ENCODE results near the gene SLC35B1. TPM values are rescaled to one million over a fixed set of nuclear protein-coding genes. Genes with fewer than 3 reads are reported as not detected.

The SLC35B1 gene
- total and polyA plus RNA-seq, 2 of the 4 experiments (the other 2 are of a cell fraction): 66.4 to 86.2 TPM

DNA sequence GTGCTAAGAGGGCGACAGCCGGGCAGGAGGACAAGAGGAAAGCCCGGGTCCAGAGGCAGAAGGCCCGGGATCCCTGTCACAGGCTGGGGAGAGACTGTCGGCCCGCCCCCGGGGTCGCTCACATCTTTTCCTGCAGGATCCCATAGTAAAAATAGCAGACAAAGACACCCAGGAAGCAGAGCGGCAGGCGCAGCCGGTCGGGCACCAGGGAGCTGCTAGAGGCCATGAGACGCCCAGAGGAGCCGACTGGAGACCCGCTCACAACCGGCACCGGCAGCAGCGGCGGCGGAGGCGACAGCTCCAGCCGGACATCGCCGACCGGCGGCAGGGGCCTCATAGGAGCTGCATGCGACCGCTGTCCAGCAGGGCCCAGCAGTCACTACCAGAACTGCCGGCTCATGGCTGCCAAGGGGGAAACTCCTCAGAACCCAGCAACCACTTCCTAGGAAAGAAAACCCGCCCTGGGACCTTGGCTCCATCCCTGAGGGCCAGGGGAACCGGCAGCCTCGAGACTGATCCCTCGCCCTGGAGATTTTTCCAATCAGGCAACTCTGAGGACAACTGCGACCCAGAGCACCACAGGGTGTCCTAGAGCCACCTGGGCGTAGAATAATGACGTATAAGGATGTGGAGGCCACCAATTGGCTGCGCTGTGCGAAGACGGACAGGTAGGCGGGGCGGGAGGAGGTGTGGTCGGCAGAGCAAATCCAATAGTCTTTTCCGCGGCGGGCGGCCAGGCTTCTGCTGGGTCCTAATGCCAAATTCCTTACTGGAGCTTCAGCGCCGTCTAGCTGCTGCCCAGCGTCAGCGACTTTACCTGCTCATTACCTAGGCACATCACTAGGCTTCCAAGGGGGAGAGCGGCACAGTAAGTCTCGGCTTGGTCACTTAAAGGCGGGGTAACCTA is at the start of gene SLC35B1 (continued):
- TF ChIP-seq RAD21 (IDR thresholded peaks at IDR 0.05; ENCODE audit: low read length) (peak; percentile 61), FOS (IDR thresholded peaks at IDR 0.05; ENCODE audit: low read depth, low read length) (no peak), BHLHE40 (IDR thresholded peaks at IDR 0.05; ENCODE audit: low read depth, low read length) (no peak), MAZ (IDR thresholded peaks at IDR 0.05; ENCODE audit: borderline replicate concordance, low read depth, low read length) (peak; percentile 77; the same call in 1 of the 2 replicates), NFE2L2 (IDR thresholded peaks at IDR 0.05; ENCODE audit: low read depth, low read length) (no peak), SMC3 (IDR thresholded peaks at IDR 0.05; ENCODE audit: low read depth, low read length) (peak; percentile 60), CHD1 (IDR thresholded peaks at IDR 0.05; ENCODE audit: low read depth, low read length) (no peak), RFX5 (IDR thresholded peaks at IDR 0.05; ENCODE audit: low read depth, low read length) (no peak)
